ENCODE results near the gene SMIM1.
"Not testable (repeated sequence)": the region's sequence is repeated elsewhere in the genome, so short reads cannot be mapped to it uniquely, and the experiment has no call there.

Gene SMIM1

DNA sequence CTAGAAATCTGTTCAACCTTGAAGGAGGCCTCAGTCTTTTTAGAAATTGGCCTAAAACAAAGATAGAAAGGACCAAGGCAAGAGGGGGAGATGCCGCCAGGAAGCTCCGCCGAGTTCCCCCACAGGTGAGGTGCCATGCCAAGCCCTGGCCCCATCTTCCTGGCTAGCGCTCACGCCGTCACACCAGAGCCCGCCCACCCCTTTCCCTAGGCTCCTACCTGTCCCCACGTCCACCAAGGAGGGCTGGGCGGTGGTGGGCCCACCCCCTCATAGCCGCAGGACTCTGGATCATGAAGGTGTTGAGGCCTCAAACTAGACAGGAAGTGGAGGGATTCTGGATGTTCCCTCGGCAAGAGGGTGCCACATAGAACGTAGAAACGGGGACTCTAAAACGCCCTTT is 35.8 kb upstream of the SMIM1 start:
- DNase-seq: no peak

DNA sequence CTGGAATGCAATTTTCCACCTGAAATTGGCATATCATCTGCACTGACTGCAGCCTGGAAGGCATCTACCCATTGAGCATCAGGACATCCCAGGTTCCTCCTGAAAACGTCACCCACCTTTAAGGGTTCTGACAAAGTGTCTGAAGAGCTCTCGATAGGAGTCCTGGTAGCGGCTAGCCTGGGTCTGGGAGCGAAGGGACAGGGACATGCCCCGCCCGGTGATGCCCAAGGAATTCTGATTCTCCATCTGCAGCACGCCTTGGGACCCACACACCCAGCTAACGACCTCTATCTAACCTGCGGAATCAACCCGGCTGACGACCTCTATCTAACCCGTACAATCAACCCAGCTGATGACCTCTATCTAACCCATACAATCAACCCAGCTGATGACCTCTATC is 33.6 kb upstream of the SMIM1 start:
- no peak for DNase-seq

- peak in 1 of 14 donors; percentile 9 for DNase-seq
Measured at GRCh38 chr1:3740042-3740441, 32.5 kb upstream of the SMIM1 start.

GRCh38 chr1:3740752-3741151 is 31.8 kb upstream of the SMIM1 start:
- no peak for DNase-seq

GRCh38 chr1:3741566-3742438 is 30.7 kb upstream of the SMIM1 start:
- no peak for DNase-seq

GRCh38 chr1:3742439-3743298 is 29.9 kb upstream of the SMIM1 start:
- no peak for DNase-seq

DNA sequence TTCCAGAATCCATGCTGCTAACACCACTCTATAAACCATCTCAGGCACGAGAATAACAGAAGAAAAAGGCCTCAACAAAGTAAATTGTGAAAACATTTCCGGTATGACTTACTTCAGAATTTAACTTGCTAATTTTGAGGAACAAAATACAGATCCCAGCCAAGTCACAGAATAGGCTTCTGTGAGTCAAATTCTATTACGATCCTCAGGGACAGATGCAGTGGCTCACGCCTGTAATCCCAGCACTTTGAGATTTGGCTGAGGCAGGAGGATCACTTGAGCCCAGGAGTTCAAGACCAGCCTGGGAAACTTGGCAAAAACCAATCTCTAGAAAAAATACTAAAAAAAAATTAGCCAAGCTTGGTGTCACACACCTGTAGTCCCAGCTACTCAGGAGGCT is 29.1 kb upstream of the SMIM1 start:
- DNase-seq: no peak

DNA sequence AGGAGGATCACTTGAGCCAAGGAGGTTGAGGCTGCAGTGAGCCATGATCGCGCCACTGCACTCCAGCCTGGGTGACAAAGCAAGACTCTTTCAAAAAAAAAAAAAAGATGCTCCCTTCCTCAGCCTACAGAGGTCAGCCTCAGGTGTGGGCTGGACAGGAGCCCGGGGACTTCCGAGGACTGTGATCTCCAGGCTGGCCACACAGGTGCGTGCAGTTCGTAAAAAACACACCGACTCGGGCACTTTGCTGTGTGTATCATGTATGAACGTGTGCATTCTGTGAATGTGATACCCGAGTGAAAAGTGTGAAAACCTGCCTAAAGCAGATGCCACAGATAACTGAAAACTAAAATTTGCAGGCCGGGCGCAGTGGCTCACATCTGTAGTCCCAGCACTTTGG is 28.7 kb upstream of the SMIM1 start:
- DNase-seq: no peak

DNA sequence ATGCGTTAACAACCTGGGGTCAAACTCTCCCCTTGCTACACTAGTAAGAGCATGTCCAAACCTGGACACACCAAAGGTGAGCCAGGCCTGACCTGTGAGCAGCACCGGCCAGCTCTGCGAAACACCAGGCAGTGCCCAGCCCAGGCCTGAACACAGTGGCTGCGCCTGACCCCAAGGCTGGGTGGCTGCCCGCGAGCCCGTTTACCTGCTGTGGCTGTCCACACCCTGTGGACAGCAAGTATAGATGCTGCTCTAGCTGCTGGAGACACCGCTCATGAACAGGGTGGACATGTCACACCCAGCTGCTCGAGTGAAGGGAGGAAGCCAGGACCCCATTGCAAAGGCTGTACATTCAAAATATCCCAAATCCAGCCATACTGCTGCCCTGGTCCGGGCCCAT is 27.9 kb upstream of the SMIM1 start:
- DNase-seq: no peak

GRCh38 chr1:3745071-3745470 is 27.5 kb upstream of the SMIM1 start:
- no peak for DNase-seq

GRCh38 chr1:3745590-3746381 is 26.8 kb upstream of the SMIM1 start:
- DNase-seq: peak in 5 of 14 donors; percentile 10 to 76 (median 17)

GRCh38 chr1:3746389-3746829 is 26.1 kb upstream of the SMIM1 start:
- peak in 2 of 14 donors; percentile 24 to 55 for DNase-seq

GRCh38 chr1:3746830-3747521 is 25.6 kb upstream of the SMIM1 start:
- peak; percentile 12 to 90 (median 76) for DNase-seq

- no peak for DNase-seq
Measured at GRCh38 chr1:3747522-3747848, 25.1 kb upstream of the SMIM1 start.

DNA sequence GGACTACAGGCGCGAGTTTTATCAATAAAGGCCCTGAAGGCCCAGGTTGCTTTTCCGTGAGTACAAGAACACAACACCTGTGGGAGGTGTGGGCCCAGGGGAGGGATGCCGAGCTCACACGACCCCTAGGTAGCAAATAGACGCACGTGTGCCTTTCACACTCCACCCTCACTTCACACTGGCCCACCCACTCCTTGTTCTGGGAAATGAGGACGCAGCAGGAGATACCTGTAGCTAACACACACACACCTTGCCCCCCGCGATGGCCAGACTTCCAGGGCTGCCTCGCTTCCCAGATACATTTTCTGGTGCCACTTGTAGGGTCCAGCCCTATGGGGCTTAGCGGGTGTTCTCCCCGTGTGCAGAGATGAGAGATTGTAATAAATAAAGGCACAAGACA is 24.6 kb upstream of the SMIM1 start:
- DNase-seq: no peak

DNA sequence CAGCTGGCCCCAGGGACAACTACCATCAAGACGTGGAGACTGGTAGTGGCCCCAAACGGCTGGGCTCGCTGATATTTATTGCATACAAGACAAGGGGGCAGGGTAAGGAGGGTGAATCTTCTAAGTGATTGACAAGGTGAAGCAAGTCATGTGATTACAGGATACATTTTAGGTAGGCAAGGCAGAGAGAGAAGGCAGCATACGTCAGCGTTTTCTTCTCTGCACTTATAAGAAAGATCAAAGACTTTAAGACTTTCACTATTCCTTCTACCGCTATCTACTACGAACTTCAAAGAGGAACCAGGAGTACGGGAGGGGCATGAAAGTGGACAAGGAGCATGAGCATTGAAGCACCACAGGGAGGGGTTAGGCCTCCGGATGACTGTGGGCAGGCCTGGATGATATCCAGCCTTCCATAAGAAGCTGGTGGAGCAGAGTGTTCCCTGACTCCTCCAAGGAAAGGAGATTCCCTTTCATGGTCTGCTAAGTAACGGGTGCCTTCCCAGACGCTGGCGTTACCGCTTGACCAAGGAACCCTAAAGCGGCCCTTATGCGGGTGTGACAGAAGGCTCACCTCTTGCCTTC is 24.1 kb upstream of the SMIM1 start:
- DNase-seq: not testable (repeated sequence)

GRCh38 chr1:3749512-3749911 is 23.0 kb upstream of the SMIM1 start:
- DNase-seq: no peak

GRCh38 chr1:3750741-3751140 is 21.8 kb upstream of the SMIM1 start:
- no peak for DNase-seq

DNA sequence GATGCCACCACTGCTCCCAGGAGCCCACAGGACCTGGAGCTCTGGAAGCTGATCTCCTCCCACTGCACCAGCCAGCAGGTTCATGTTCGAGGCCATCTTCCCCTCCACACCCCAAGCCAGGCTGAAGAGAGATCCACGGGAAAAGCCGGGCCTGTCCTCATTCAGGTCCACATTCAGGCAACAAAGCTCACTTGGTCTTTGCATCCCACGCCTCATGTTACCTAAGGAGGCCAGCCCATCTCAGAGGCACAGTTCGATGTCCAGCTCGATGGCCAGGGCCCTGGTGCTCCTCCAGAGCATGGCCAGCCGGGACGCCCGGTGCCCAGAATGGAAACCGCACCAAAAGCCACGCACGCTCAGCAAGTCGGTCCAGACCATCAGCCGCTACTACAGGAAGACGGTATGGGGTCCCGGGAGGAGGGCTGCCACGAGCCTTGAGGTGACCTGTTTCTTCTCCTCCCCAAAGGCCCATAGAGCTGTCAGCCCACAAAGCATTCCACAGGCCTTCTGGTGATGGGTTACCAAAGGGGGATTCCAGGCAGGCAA is 20.1 kb upstream of the SMIM1 start, which contains the start of gene CCDC27:
CCDC27 (plus strand) TSS at position 51 of the 546 bp plus-strand sequence; CDS start at position 83, 32 bp downstream.
- no peak for DNase-seq

DNA sequence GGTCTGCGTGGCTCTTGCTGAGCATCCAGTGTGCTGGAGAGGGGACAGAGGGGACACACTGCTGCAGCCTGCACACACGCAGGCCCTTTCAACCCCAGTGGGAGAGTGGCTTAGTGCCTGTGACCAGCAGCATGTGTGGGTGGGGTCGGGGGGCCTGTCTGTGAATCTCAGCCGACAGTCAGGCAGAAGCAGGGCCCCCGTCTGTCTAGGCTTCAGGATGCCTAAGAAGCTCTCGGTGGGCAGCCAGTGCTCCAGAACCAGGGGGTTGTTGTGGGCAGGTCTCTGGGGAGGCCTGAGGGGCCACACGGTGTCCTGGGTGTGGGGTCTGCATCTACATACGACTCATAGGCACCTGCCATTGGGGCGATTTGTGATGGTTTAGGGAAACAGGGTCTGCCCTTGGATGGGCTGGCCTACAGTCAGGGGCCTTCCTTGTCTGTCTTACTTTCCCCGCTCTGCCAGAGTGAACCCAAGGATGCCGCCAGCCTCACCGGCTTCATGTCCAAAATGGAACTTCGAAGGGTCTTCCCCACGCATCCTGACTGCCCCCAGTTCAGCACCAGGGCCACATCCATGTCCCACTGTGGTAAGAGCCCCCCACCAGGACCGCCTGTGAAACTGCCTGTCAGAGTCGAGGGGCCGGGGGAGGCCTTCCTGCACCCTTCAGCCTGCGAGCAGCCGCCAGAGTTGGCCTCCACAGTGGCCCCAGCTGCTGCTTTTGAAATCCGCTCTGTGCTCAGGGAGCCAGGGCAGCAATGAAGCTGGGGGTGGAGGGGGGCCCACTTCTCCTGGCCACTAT is 18.7 kb upstream of the SMIM1 start:
- no peak for DNase-seq
